HepG2 (cell line): Measurements from ENCODE around the gene PGPEP1. TPM values are rescaled to one million over a fixed set of nuclear protein-coding genes. Genes with fewer than 3 reads are reported as not detected.

Source experiments
- ATF6 ChIP-seq: sonication (generic); formaldehyde crosslinking; conservative IDR thresholded peaks from 2 replicates; pipeline ENCODE4 v1.4.0; 2020; ENCODE audit warnings: missing genetic modification reagents
- EED ChIP-seq: sonication (generic); formaldehyde crosslinking; IDR thresholded peaks from 2 replicates; pipeline ENCODE4 v1.5.0; 2020; ENCODE audit warnings: mild to moderate bottlenecking, missing genetic modification reagents
- ERF ChIP-seq: IDR thresholded peaks from 2 replicates; pipeline ENCODE4 v1.6.1; 2018; ENCODE audit warnings: missing biosample characterization, missing genetic modification reagents
- FOXK2 ChIP-seq: fragments of 450-650 bp; IDR thresholded peaks from 2 replicates; pipeline ENCODE4 v1.6.1; 2016
- GPN1 ChIP-seq: sonication (generic); formaldehyde crosslinking; IDR thresholded peaks from 2 replicates; pipeline ENCODE4 v1.5.1; 2020; ENCODE audit warnings: missing genetic modification reagents, borderline replicate concordance
- HHEX ChIP-seq: IDR thresholded peaks from 2 replicates; pipeline ENCODE4 v1.6.1; 2016; ENCODE audit warnings: control low read depth
- HOXA7 ChIP-seq: sonication (generic); formaldehyde crosslinking; IDR thresholded peaks from 2 replicates; pipeline ENCODE4 v1.8.1; 2022; ENCODE audit warnings: mild to moderate bottlenecking, missing genetic modification reagents, moderate library complexity
- LBX2 ChIP-seq: sonication (generic); formaldehyde crosslinking; IDR thresholded peaks from 2 replicates; pipeline ENCODE4 v1.5.0; 2020; ENCODE audit warnings: missing genetic modification reagents, mild to moderate bottlenecking, borderline replicate concordance
- MED8 ChIP-seq: sonication (generic); formaldehyde crosslinking; IDR thresholded peaks from 2 replicates; pipeline ENCODE4 v1.8.1; 2023; ENCODE audit warnings: mild to moderate bottlenecking, missing genetic modification reagents; ENCODE audit not compliant: insufficient replicate concordance
- MLXIP ChIP-seq: sonication (generic); formaldehyde crosslinking; IDR thresholded peaks from 2 replicates; pipeline ENCODE4 v1.9.0; 2021; ENCODE audit warnings: missing genetic modification reagents, borderline replicate concordance
- MTF1 ChIP-seq: sonication (generic); formaldehyde crosslinking; IDR thresholded peaks from 2 replicates; pipeline ENCODE4 v1.5.0; 2020; ENCODE audit warnings: missing genetic modification reagents
- PITX1 ChIP-seq: sonication (generic); formaldehyde crosslinking; IDR thresholded peaks from 2 replicates; pipeline ENCODE4 v1.5.1; 2020; ENCODE audit warnings: mild to moderate bottlenecking, missing genetic modification reagents
- ZNF17 ChIP-seq: sonication (generic); formaldehyde crosslinking; IDR thresholded peaks from 2 replicates; pipeline ENCODE4 v1.5.0; 2020; ENCODE audit warnings: mild to moderate bottlenecking, missing genetic modification reagents
- ZNF432 ChIP-seq: sonication (generic); formaldehyde crosslinking; IDR thresholded peaks from 2 replicates; pipeline ENCODE4 v1.5.0; 2020; ENCODE audit warnings: missing genetic modification reagents, mild to moderate bottlenecking, borderline replicate concordance
- ZNF558 ChIP-seq: sonication (generic); formaldehyde crosslinking; IDR thresholded peaks from 2 replicates; pipeline ENCODE4 v1.9.0; 2022; ENCODE audit warnings: mild to moderate bottlenecking, missing genetic modification reagents, borderline replicate concordance
- ZXDC ChIP-seq: sonication (generic); formaldehyde crosslinking; IDR thresholded peaks from 2 replicates; pipeline ENCODE4 v1.5.0; 2020; ENCODE audit warnings: mild to moderate bottlenecking, missing genetic modification reagents
- polyA plus RNA-seq, 8 experiments: library from polyadenylated mRNA; depleted of rRNA in 3 of 8; stranded (reverse) in 7 of 8; unstranded in 1 of 8; fragments of >200 nt; fragmentation: Illumina TruSeq in 4 of 8; extraction: Trizol in 4 of 8; gene quantifications; 2 replicates each; pipeline versions ENCODE4 v1.2.1 to v1.2.3, GENCODE V29; 2011 to 2016; ENCODE audit warnings: low read depth in 4 of 8, missing spikeins in 1 of 8, mixed read lengths in 1 of 8; ENCODE audit not compliant: insufficient read depth in 1 of 8
- total RNA-seq, 5 experiments: library from RNA; depleted of rRNA; stranded (reverse); fragments of >200 nt; fragmentation: Illumina TruSeq; extraction: Trizol; gene quantifications; 2 replicates each; pipeline ENCODE4 v1.2.3, GENCODE V29; 2016; ENCODE audit warnings: low read depth in 1 of 5
- TF ChIP-seq, protein P1 (sequence below): sonication (generic); formaldehyde crosslinking; IDR thresholded peaks from 2 replicates; pipeline ENCODE4 v1.4.0; 2020; ENCODE audit warnings: low read depth, mild to moderate bottlenecking, missing genetic modification reagents
- TF ChIP-seq, protein P2 (sequence below): sonication (generic); formaldehyde crosslinking; IDR thresholded peaks from 2 replicates; pipeline ENCODE4 v1.5.0; 2020; ENCODE audit warnings: mild to moderate bottlenecking, missing genetic modification reagents

Gene PGPEP1
- total and polyA plus RNA-seq, 2 of the 13 experiments (the other 11 are each of a cell fraction or from before 2014, with no cell fraction given), result 53.1 to 56.6 TPM

GRCh38 chr19:18364826-18365528, 24.6 kb downstream of the PGPEP1 start (continued):
- TF ChIP-seq MLXIP (CRISPR knock-in tag) (no peak), HHEX (CRISPR knock-in tag) (no peak), ERF (CRISPR knock-in tag) (peak; percentile 92), GPN1 (no peak), ZNF17 (CRISPR knock-in tag) (no peak), ZXDC (no peak), ATF6 (CRISPR knock-in tag) (no peak), EED (CRISPR knock-in tag) (no peak), ZNF558 (CRISPR knock-in tag) (no peak), LBX2 (CRISPR knock-in tag) (no peak), MED8 (CRISPR knock-in tag) (peak; percentile 94), FOXK2 (no peak), HOXA7 (CRISPR knock-in tag) (no peak), MTF1 (no peak), PITX1 (CRISPR knock-in tag) (peak; percentile 53), ZNF432 (CRISPR knock-in tag) (no peak)
- TF ChIP-seq, protein P1, sequence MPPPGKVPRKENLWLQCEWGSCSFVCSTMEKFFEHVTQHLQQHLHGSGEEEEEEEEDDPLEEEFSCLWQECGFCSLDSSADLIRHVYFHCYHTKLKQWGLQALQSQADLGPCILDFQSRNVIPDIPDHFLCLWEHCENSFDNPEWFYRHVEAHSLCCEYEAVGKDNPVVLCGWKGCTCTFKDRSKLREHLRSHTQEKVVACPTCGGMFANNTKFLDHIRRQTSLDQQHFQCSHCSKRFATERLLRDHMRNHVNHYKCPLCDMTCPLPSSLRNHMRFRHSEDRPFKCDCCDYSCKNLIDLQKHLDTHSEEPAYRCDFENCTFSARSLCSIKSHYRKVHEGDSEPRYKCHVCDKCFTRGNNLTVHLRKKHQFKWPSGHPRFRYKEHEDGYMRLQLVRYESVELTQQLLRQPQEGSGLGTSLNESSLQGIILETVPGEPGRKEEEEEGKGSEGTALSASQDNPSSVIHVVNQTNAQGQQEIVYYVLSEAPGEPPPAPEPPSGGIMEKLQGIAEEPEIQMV, result no peak
- TF ChIP-seq, protein P2, sequence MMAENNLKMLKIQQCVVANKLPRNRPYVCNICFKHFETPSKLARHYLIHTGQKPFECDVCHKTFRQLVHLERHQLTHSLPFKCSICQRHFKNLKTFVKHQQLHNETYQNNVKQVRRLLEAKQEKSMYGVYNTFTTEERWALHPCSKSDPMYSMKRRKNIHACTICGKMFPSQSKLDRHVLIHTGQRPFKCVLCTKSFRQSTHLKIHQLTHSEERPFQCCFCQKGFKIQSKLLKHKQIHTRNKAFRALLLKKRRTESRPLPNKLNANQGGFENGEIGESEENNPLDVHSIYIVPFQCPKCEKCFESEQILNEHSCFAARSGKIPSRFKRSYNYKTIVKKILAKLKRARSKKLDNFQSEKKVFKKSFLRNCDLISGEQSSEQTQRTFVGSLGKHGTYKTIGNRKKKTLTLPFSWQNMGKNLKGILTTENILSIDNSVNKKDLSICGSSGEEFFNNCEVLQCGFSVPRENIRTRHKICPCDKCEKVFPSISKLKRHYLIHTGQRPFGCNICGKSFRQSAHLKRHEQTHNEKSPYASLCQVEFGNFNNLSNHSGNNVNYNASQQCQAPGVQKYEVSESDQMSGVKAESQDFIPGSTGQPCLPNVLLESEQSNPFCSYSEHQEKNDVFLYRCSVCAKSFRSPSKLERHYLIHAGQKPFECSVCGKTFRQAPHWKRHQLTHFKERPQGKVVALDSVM, result peak; percentile 100
